C4-2B (cell line): ENCODE data around the gene ZNF302.

Experiments
- H3K27ac ChIP-seq: fragments of 450-650 bp; 2 replicates; pipeline ENCODE4 v1.5.1; 2017
- CTCF ChIP-seq: fragments of 450-650 bp; conservative IDR thresholded peaks from 2 replicates; pipeline ENCODE4 v1.5.1; 2017; ENCODE audit warnings: mild to moderate bottlenecking
- ZFX ChIP-seq: fragments of 450-650 bp; IDR thresholded peaks from 2 replicates; pipeline ENCODE4 v1.6.1; 2017

The ZNF302 gene

GRCh38 chr19:34677386-34678084, at the start of gene ZNF302:
TSS of gene ZNF302 (plus strand) at chr19:34677678. CDS start at chr19:34678805, 1,127 bp downstream.
- TF ChIP-seq CTCF (peak; percentile 1; the same call in 1 of the 2 replicates), ZFX (peak; percentile 98)
- peak within 1 kb of the TSS; percentile 80 for H3K27ac ChIP-seq

- H3K27ac ChIP-seq, result no peak overlapping the region
- no peak for TF ChIP-seq CTCF
- TF ChIP-seq ZFX, result no peak
These were observed 43.7 kb upstream of the ZNF302 start for GRCh38 chr19:34633802-34634201.

- no peak overlapping the region for H3K27ac ChIP-seq
- TF ChIP-seq ZFX, result no peak
- TF ChIP-seq CTCF, result peak; percentile 92
These were observed 37.9 kb upstream of the ZNF302 start for GRCh38 chr19:34639491-34640085.

GRCh38 chr19:34642241-34642640, 35.2 kb upstream of the ZNF302 start:
- TF ChIP-seq ZFX (no peak), CTCF (no peak)
- no peak overlapping the region for H3K27ac ChIP-seq

- TF ChIP-seq ZFX (no peak), CTCF (peak; percentile 20)
- peak overlapping the region; percentile 29 for H3K27ac ChIP-seq
These were observed 32.5 kb upstream of the ZNF302 start for GRCh38 chr19:34644991-34645461.

- peak overlapping the region; percentile 29 for H3K27ac ChIP-seq
- TF ChIP-seq CTCF, result no peak
- TF ChIP-seq ZFX, result no peak
These were observed 31.9 kb upstream of the ZNF302 start for GRCh38 chr19:34645551-34645950.

GRCh38 chr19:34649886-34650543, 27.5 kb upstream of the ZNF302 start:
- no peak overlapping the region for H3K27ac ChIP-seq
- no peak for TF ChIP-seq ZFX
- no peak for TF ChIP-seq CTCF
